H1 (cell line): ENCODE measurements around the gene SLC1A2. TPM values are rescaled to one million over a fixed set of nuclear protein-coding genes. Genes with fewer than 3 reads are reported as not detected.

Experiments used
- MAFK ChIP-seq: IDR thresholded peaks from 2 replicates; pipeline ENCODE4 v1.6.1; 2012; ENCODE audit warnings: low read depth, mild to moderate bottlenecking, improper control_type of control experiment, low read length
- SP1 ChIP-seq: IDR thresholded peaks from 2 replicates; pipeline ENCODE4 v1.6.1; 2011; ENCODE audit warnings: low read depth, low read length
- YY1 ChIP-seq: IDR thresholded peaks from 2 replicates; pipeline ENCODE4 v1.6.1; 2011; ENCODE audit warnings: low read depth, mild to moderate bottlenecking, low read length
- polyA plus RNA-seq, 7 experiments: library from polyadenylated mRNA; depleted of rRNA in 3 of 7; stranded (reverse) in 5 of 7; unstranded in 2 of 7; fragments of >200 nt in 5 of 7; fragments of 200-250 nt in 2 of 7; gene quantifications; 1 replicate in 5 of 7; 2 replicates in 1 of 7; 4 replicates in 1 of 7; pipeline versions ENCODE4 v1.2.1 to v1.2.3, GENCODE V29; 2011 to 2013; ENCODE audit warnings: missing spikeins in 2 of 7, mixed read lengths in 2 of 7
- total RNA-seq: library from RNA; stranded (reverse); fragmentation: NEBNext Ultra II Directional; extraction: Animal tissue kit (Norgen Biotek cat#: 25700); gene quantifications from 2 replicates; pipeline ENCODE4 v1.2.1, GENCODE V29; 2021

Gene SLC1A2
- total and polyA plus RNA-seq, 2 of the 8 experiments (the other 6 are each of a cell fraction or from before 2014, with no cell fraction given): 0.57 to 1.2 TPM

- TF ChIP-seq SP1: no peak
- no peak for TF ChIP-seq YY1
- no peak for TF ChIP-seq MAFK
Measured at GRCh38 chr11:35289821-35290220, 129.5 kb downstream of the SLC1A2 start (continued).
